RPMI8226 (cell line): Measurements from ENCODE around the gene BCAR3.

Source experiments
- DNase-seq: peaks from one replicate; pipeline ENCODE4 v3.0.0-alpha.2; 2015

BCAR3 gene

DNA sequence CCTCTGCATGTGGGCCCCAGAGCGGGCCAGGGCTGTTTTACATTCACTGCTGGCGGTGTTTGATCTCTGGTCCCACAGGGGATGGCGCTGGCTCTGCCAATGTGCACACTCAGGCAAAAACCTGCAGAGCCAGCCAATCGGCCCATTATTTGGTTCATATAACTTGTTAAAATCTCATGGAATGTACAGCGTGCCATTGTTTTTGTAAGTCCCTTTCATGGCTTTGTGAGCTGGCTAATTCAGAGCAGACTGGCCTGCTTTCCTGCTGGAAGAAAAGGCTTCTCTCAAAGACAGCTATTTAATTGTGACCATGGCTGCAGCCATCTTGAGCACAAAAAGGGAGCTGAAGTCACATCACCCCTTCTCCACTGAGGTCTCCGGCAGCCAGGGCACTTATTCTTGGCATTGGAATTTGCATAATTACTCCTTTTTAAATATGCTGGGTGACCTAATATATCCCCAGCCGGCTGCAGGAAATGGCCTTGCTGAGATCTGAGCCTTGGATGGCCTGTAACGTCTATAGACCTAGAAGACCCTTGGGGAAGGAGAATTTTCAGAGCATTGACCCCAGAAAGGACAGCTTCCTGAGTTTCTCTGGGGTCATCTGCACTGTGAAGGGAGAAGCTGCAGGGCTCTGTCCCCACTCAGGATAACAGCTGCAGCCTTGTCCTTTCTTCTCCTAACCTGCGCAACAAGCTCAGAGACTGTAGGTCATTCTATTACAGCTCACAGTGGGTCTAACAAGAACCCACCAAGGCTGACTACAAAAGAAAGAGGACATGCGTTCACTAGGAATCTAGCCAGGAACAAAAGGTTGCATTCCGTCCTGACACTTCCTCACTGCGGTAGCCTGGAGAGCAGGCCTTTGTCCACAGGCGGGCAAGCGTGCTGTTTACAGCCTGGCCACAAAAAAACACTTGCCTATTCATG lies 45.8 kb downstream of the BCAR3 start:
- DNase-seq, result no peak

DNA sequence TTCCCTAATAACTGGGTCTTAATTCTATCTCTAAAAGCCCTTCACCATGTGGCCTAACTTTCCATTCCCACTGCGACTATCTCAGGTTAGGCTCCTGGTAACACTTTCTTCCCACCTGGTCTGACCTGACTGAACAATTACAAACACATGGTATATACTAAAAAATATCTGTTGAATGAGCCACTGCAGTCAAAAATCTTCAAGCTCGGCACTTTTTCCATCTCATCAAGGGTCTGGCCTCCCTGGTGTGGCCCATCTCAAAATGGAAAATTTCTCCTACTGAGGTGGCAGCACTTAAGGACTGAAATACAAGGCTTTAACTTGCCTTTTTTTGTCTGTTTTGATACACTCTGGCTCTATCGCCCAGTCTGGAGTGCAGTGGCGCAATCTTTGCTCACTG lies 48.3 kb downstream of the BCAR3 start:
- no peak for DNase-seq

- peak; percentile 30 for DNase-seq
These were observed 49.8 kb downstream of the BCAR3 start for GRCh38 chr1:93631626-93632365.

DNA sequence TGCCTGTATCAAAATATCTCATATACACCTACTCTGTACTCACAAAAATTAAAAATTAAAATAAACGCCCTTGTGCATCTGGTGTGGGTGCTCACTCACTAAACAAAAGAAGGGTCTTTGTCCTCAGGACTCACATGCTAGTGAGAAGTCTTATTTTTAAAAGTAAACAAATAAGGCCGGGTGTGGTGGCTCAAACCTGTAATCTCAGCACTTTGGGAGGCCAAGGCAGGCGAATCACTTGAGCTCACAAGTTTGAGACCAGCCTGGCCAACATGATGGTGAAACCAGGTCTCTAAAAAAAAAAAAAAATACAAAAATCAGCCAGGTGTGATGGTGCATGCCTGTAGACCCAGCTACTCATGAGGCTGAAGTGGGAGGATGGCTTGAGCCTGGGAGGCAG lies 51.5 kb downstream of the BCAR3 start:
- DNase-seq, result no peak

- peak; percentile 60 for DNase-seq
These were observed 52.3 kb downstream of the BCAR3 start for GRCh38 chr1:93629101-93630059.

- no peak for DNase-seq
These were observed 53.0 kb downstream of the BCAR3 start for GRCh38 chr1:93628681-93629080.

GRCh38 chr1:93625582-93626327 lies 55.9 kb downstream of the BCAR3 start:
- DNase-seq, result no peak

- DNase-seq, result no peak
These were observed 57.8 kb downstream of the BCAR3 start for GRCh38 chr1:93623875-93624274.

- DNase-seq, result no peak
These were observed 58.2 kb downstream of the BCAR3 start for GRCh38 chr1:93623436-93623835.

- DNase-seq, result no peak
These were observed 60.4 kb downstream of the BCAR3 start for GRCh38 chr1:93621246-93621645.

DNA sequence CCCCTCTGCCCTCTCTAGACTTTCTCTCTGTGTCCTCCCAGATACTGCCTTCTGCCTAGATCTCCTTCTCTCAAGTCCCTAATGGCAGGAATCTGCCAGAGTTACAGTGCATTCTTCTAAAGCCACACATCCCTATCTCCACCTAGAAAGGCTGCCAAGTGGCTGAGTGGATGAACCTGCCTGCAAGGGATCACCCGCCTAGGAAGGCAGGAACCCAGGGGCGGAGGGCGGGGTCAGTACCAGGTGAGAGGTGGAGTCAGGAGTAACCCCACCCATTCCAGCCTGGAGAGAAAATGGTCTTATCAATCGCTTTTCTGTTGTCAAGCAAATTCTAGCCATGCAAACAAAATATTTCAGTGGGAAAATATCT lies 60.8 kb downstream of the BCAR3 start:
- no peak for DNase-seq

GRCh38 chr1:93620172-93620840 lies 61.3 kb downstream of the BCAR3 start:
- no peak for DNase-seq

DNA sequence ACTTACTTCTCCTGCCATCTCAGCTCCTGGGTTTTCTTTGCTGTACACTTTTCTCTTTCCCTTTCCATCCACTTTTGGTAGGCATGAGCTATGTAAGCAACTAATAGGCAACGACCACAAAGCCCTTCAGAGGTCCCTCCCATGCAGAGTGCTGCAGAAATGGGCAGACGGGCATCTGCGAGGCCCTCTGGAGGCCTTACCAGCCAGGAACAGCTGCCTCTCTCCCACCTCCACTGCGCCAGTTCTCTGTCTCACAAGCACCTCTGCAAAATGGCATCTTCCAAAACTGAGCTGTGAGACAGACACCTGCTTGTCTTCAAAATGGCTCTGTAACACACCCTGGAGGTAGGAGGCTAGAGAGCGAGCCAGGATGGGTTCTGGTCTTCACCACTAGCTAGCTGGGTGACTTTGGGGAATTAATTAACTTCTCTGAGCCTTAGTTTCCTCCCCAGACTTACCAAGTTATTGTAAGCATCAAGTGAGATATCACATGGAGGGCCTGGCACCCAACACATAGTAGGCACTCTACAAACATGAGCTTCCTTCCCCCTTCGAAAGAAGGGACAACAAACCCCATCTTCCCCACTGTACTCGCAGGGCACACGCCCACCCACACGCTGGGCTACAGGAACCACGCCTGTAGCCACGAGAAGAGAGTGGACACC lies 62.0 kb downstream of the BCAR3 start:
- DNase-seq, result peak; percentile 43

- no peak for DNase-seq
These were observed 63.8 kb downstream of the BCAR3 start for GRCh38 chr1:93617670-93618499.

DNA sequence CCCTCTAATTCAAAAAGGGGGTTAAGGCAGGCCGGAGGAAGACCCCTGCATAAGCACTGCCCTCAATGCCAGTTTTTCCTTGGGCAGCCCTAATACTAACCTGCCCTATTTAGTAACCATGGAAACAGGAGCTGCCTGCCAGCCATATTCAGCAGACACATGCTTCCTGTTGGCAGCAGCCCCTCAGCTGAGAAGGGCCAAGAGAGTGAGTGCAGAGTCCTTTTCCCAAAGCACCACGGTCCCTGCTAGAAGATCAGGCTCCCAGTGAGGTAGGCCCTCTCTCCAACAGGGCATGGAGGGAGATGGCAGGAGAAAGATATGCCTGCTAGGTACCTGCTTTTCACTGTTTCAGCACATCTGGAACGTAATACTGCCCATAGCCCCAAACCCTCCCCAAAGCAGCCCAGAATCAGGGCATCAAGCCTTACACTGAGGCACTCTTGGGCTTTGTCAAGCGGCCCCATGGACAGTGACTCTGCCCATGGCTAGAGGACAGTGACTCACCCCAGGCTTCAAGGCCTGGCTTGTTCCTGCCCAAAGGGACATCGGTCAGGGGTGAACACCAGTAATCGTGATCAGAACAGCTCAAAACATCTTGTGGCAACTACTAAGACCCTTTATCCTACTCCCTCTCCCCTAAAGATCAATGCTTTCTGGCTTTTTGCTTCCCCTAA lies 64.5 kb downstream of the BCAR3 start:
- DNase-seq, result peak; percentile 16

DNA sequence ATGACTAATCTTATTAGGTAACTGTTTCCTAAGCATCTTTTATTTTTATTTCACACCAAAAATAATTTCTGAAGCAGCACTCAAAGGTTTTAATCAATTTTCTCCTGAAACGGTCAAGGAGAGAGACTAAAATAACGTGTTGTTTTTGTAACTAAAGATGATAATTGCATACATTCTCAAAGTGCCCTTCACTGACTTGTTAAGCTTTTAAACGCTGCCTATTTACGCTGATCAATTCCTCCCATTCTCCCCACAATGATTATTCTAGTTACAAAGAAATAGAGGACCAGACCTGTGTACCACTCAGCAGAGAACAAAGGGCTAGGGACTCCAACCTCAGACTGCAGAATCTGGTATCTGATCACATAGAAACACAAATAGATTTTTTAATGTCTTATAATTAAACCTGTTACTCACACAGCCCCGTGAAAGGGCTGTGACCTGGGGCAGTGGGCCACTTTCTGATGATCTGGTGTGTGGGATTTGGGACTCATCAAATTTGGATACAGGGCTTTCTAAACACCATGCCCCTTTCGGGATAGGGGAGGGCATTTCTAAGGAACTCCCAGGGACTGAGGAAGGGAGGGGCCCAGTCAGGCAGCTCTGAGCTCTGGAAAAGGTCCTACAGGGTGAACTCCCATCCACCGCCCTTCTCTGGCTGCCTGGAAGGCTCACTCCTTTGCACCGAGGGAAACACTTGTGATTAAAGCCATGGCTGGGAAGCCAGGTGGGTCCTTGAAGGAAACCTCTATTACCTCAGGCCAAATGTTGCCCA lies 65.2 kb downstream of the BCAR3 start:
- DNase-seq, result no peak

- DNase-seq, result no peak
These were observed 66.0 kb downstream of the BCAR3 start for GRCh38 chr1:93615582-93616150.

- DNase-seq, result no peak
These were observed 66.6 kb downstream of the BCAR3 start for GRCh38 chr1:93614986-93615581.
